Suprapubic skin (tissue), 4 donors: ENCODE data around the gene CA11. TPM values are rescaled to one million over a fixed set of nuclear protein-coding genes. Genes with fewer than 3 reads are reported as not detected.

Experiments used
- DNase-seq, 2 donors: peaks; one replicate each; pipeline ENCODE4 v3.0.0-alpha.2; 2019; ENCODE audit warnings: low spot score in 2 of 2
- H3K27ac ChIP-seq: fragments of 200-600 bp; sonication (generic); one replicate; pipeline ENCODE4 v1.5.1; 2019
- H3K27me3 ChIP-seq: fragments of 200-600 bp; sonication (generic); one replicate; pipeline ENCODE4 v1.5.1; 2019
- H3K36me3 ChIP-seq: fragments of 200-600 bp; sonication (generic); one replicate; pipeline ENCODE4 v1.5.1; 2019
- H3K4me1 ChIP-seq: fragments of 200-600 bp; sonication (generic); one replicate; pipeline ENCODE4 v1.5.1; 2019
- H3K4me3 ChIP-seq: fragments of 200-600 bp; sonication (generic); one replicate; pipeline ENCODE4 v1.5.1; 2019; ENCODE audit warnings: mild to moderate bottlenecking
- H3K9me3 ChIP-seq: fragments of 200-600 bp; sonication (generic); one replicate; pipeline ENCODE4 v1.5.1; 2019
- EP300 ChIP-seq: sonication (generic); formaldehyde crosslinking; IDR thresholded peaks from one replicate; pipeline ENCODE4 v1.6.1; 2017; ENCODE audit warnings: antibody characterized with exemption
- POLR2A ChIP-seq, 2 donors: fragments of 450-650 bp; IDR thresholded peaks; one replicate each; pipeline ENCODE4 v1.6.1; 2017; ENCODE audit warnings: antibody characterized with exemption in 2 of 2, mild to moderate bottlenecking in 2 of 2, moderate library complexity in 2 of 2
- POLR2AphosphoS5 ChIP-seq, 3 donors: sonication (generic); formaldehyde crosslinking; IDR thresholded peaks; one replicate each; pipeline ENCODE4 v1.6.1; 2017; ENCODE audit warnings: antibody characterized with exemption in 3 of 3
- WGBS: methylation state at CpG from one replicate; pipeline ENCODE4 v1.1.5; 2018; 5-methylcytosine and 5-hydroxymethylcytosine counted together
- total RNA-seq, 4 donors: library from RNA; depleted of rRNA; stranded (reverse); fragments of >200 nt; gene quantifications; one replicate each; pipeline ENCODE4 v1.1.0, GENCODE V29; 2016
- TF ChIP-seq, protein P1 (sequence below), 2 donors: fragments of 200-600 bp in 1 of 2; fragments of 450-650 bp in 1 of 2; sonication (generic) in 1 of 2; IDR thresholded peaks; one replicate each; pipeline ENCODE4 v1.5.1; 2016 to 2019; ENCODE audit warnings: antibody characterized with exemption in 2 of 2, mild to moderate bottlenecking in 1 of 2, moderate library complexity in 1 of 2

The CA11 gene
- total RNA-seq, 4 donors from 2014 or later: 8.8 to 11.0 (median 9.7) TPM

- Histone ChIP-seq H3K27ac (no peak within 1 kb of the TSS), H3K36me3 (no peaks in the 10 kb centered on the region), H3K4me1 (no peaks in the 10 kb centered on the region), H3K9me3 (no peaks in the 10 kb centered on the region), H3K4me3 (no peak within 1 kb of the TSS), H3K27me3 (no peaks in the 10 kb centered on the region)
- no peak for DNase-seq
- no peak for TF ChIP-seq POLR2A (IDR thresholded peaks at IDR 0.05)
- no peak for TF ChIP-seq POLR2AphosphoS5 (IDR thresholded peaks at IDR 0.05)
- TF ChIP-seq, protein P1, sequence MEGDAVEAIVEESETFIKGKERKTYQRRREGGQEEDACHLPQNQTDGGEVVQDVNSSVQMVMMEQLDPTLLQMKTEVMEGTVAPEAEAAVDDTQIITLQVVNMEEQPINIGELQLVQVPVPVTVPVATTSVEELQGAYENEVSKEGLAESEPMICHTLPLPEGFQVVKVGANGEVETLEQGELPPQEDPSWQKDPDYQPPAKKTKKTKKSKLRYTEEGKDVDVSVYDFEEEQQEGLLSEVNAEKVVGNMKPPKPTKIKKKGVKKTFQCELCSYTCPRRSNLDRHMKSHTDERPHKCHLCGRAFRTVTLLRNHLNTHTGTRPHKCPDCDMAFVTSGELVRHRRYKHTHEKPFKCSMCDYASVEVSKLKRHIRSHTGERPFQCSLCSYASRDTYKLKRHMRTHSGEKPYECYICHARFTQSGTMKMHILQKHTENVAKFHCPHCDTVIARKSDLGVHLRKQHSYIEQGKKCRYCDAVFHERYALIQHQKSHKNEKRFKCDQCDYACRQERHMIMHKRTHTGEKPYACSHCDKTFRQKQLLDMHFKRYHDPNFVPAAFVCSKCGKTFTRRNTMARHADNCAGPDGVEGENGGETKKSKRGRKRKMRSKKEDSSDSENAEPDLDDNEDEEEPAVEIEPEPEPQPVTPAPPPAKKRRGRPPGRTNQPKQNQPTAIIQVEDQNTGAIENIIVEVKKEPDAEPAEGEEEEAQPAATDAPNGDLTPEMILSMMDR (IDR thresholded peaks at IDR 0.05): no peak
- TF ChIP-seq EP300: no peak
- WGBS: 87% methylated on average over 11 of the region's 39 CpGs
Observed at GRCh38 chr19:48606463-48607358, 39.3 kb downstream of the CA11 start, which contains the start of gene SPACA4. SPACA4 (plus strand) TSS chr19:48606742; CDS start chr19:48606979, 237 bp downstream.

GRCh38 chr19:48603850-48604249 lies 42.1 kb downstream of the CA11 start:
- Histone ChIP-seq H3K27ac (no peak overlapping the region), H3K27me3 (peaks cover 6% of the 10 kb centered on the region), H3K36me3 (no peaks in the 10 kb centered on the region), H3K4me1 (no peaks in the 10 kb centered on the region), H3K9me3 (no peaks in the 10 kb centered on the region), H3K4me3 (no peak overlapping the region)
- WGBS: 84% methylated on average over 9 of the region's 9 CpGs
- TF ChIP-seq EP300 (no peak), POLR2AphosphoS5 (IDR thresholded peaks at IDR 0.05) (no peak), POLR2A (IDR thresholded peaks at IDR 0.05) (no peak)
- TF ChIP-seq, protein P1 (IDR thresholded peaks at IDR 0.05): no peak
- DNase-seq: no peak

DNA sequence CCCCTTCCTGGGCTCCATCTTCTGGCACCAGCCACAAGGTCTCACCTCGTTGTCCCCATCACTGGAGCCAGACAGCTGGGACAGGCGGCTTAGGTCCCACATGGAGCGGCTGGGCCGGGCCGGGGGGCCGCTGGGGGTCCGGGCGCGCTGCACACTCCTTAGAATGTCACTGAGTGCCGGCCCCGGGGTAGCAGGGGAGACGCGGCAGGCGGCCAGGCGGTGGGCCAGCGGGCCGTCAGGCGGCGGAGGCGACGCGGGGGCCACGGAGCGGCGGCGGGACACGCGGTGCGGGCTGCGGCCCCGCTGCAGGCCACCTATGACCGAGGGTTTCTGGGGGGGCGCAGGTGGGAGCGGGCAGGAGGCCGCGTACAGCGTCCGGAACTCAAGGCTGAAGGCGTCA lies 42.5 kb downstream of the CA11 start:
- Histone ChIP-seq H3K4me1 (no peaks in the 10 kb centered on the region), H3K27ac (no peak overlapping the region), H3K27me3 (peaks cover 8% of the 10 kb centered on the region), H3K4me3 (no peak overlapping the region), H3K36me3 (no peaks in the 10 kb centered on the region), H3K9me3 (no peaks in the 10 kb centered on the region)
- no peak for DNase-seq
- WGBS: 94% methylated on average over 17 of the region's 39 CpGs
- TF ChIP-seq, protein P1 (IDR thresholded peaks at IDR 0.05): no peak
- no peak for TF ChIP-seq POLR2A (IDR thresholded peaks at IDR 0.05)
- TF ChIP-seq EP300: no peak
- TF ChIP-seq POLR2AphosphoS5 (IDR thresholded peaks at IDR 0.05): no peak

GRCh38 chr19:48603001-48603400 lies 43.0 kb downstream of the CA11 start:
- no peak for DNase-seq
- 91% methylated on average over 8 of the region's 9 CpGs for WGBS
- Histone ChIP-seq H3K4me1 (no peaks in the 10 kb centered on the region), H3K36me3 (no peaks in the 10 kb centered on the region), H3K9me3 (no peaks in the 10 kb centered on the region), H3K27me3 (peaks cover 10% of the 10 kb centered on the region), H3K27ac (no peak overlapping the region), H3K4me3 (no peak overlapping the region)
- TF ChIP-seq, protein P1 (IDR thresholded peaks at IDR 0.05): no peak
- TF ChIP-seq POLR2A (IDR thresholded peaks at IDR 0.05) (no peak), EP300 (no peak), POLR2AphosphoS5 (IDR thresholded peaks at IDR 0.05) (no peak)

DNA sequence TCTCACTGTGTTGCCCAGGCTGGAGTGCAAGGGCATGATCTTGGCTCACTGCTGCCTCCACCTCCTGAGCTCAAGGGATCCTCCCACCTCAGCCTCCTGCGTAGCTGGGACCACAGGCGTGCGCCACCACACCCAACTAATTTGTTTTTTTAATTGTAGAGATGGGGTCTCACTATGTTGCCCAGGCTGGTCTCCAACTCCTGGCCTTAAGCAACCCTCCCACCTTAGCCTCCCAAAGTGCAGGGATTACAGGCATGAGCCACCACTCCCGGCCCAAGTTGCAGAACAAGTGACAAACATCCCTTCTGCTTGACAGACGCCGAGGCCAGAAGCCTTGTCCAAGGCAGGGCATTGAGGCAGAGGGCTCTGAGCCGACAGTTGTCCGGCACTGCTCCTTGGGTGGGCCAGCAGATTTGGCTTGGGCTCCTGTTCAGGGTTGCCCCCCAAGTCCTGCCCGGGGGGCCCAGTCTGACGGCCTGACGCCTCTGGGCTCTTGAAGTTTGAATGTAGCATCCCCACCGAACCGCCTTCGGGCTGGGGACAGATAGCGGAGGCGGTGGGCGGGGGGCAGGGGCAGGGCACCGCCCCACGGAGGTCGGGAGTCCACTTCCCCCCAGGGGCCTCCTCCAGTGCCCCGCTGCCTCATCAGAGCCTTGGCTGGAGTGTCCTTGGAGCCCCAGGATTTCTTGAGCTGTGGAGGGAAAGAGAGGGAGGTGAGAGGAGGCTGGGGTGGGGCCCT lies 45.1 kb downstream of the CA11 start:
- no peaks in the 10 kb centered on the region for H3K9me3 ChIP-seq
- DNase-seq: no peak
- no peak overlapping the region for H3K4me3 ChIP-seq
- WGBS: 72% methylated on average over 15 of the region's 21 CpGs
- TF ChIP-seq POLR2A (IDR thresholded peaks at IDR 0.05) (no peak), EP300 (no peak), POLR2AphosphoS5 (IDR thresholded peaks at IDR 0.05) (no peak)
- TF ChIP-seq, protein P1 (IDR thresholded peaks at IDR 0.05): no peak
- H3K4me1 ChIP-seq: no peaks in the 10 kb centered on the region
- H3K36me3 ChIP-seq: no peaks in the 10 kb centered on the region
- no peak overlapping the region for H3K27ac ChIP-seq
- peaks cover 10% of the 10 kb centered on the region for H3K27me3 ChIP-seq
